ENCODE data around the gene VASP.

VASP gene
- total RNA-seq, result 238 to 781 (median 360) reads per million in 17 experiments

GRCh38 chr19:45506989-45507871 is at the start of gene VASP:
Gene VASP (plus strand): TSS chr19:45507479. CDS start chr19:45507772, 293 bp downstream.
- peak; percentile 95 to 97 (median 96) for DNase-seq

GRCh38 chr19:45457776-45458175 is 49.5 kb upstream of the VASP start:
- DNase-seq, result no peak

- DNase-seq, result no peak
Observed at GRCh38 chr19:45460807-45461347, 46.4 kb upstream of the VASP start.

- DNase-seq, result no peak
Observed at GRCh38 chr19:45462174-45462573, 45.1 kb upstream of the VASP start.

GRCh38 chr19:45463241-45463640 is 44.0 kb upstream of the VASP start:
- no peak for DNase-seq

GRCh38 chr19:45464274-45464673 is 43.0 kb upstream of the VASP start:
- no peak for DNase-seq

GRCh38 chr19:45464852-45465441 is 42.3 kb upstream of the VASP start:
- DNase-seq, result no peak

GRCh38 chr19:45467115-45467455 is 40.2 kb upstream of the VASP start:
- peak in 1 of 4 experiments; percentile 35 for DNase-seq

GRCh38 chr19:45467456-45468158 is 39.7 kb upstream of the VASP start, which contains the start of gene FOSB:
Gene FOSB (plus strand): TSS chr19:45467996. CDS start chr19:45468587, 591 bp downstream.
- peak; percentile 96 to 99 (median 98) for DNase-seq

- DNase-seq, result peak in 3 of 4 experiments; percentile 41 to 72 (median 43)
Observed at GRCh38 chr19:45468159-45468651, 39.1 kb upstream of the VASP start.

- peak in 1 of 4 experiments; percentile 44 for DNase-seq
Observed at GRCh38 chr19:45468803-45469131, 38.5 kb upstream of the VASP start.

- DNase-seq, result peak; percentile 96 to 99 (median 98)
Observed at GRCh38 chr19:45469132-45469944, 37.9 kb upstream of the VASP start.

GRCh38 chr19:45469945-45470761 is 37.1 kb upstream of the VASP start:
- DNase-seq, result peak; percentile 53 to 82 (median 66)

- DNase-seq, result no peak
Observed at GRCh38 chr19:45470762-45471081, 36.6 kb upstream of the VASP start.

GRCh38 chr19:45471111-45471930 is 36.0 kb upstream of the VASP start:
- no peak for DNase-seq

- no peak for DNase-seq
Observed at GRCh38 chr19:45471931-45472562, 35.2 kb upstream of the VASP start.

GRCh38 chr19:45472563-45473366 is 34.5 kb upstream of the VASP start:
- DNase-seq, result peak in 3 of 4 experiments; percentile 53 to 62 (median 59)

GRCh38 chr19:45473367-45473681 is 34.0 kb upstream of the VASP start:
- no peak for DNase-seq
